ENCODE data around the gene HHAT. TPM values are rescaled to one million over a fixed set of nuclear protein-coding genes. Genes with fewer than 3 reads are reported as not detected.

The HHAT gene
- total and polyA plus RNA-seq, 2 experiments from 2014 or later = 1.6 to 1.9 TPM

DNA sequence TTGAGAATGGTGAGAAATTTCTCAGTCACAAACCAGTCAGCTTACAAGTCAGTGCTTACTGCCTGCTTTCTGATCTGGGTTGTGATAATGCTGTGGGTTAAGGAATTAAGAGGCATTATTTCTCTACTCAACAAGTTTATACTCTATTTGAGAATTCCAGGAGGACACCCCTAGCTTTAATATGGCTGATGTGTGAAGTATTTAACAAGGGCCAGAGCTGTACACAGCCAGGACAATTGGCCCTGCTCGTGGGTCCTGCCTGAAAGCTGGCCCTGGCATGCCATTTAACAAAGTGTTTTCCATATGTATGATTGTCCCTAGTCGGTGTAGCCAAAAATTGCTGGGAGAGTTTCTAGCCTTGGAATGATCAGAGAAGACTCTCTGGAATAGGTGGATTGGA, 43.2 kb downstream of the HHAT start:
- no peak overlapping the region for H3K4me3 ChIP-seq
- no peak overlapping the region for H3K9ac ChIP-seq
- 67 to 72% methylated on average over 2 of the region's 2 CpGs for WGBS, 2 experiments (ENCODE audit: low coverage in 1 of 2, low lambda C conversion rate in 2 of 2, missing lambda C conversion rate in 2 of 2)
- in situ Hi-C loops (cut with MboI) = no loop called here
- H4K20me1 ChIP-seq (ENCODE audit: insufficient read depth) = no peaks in the 10 kb centered on the region
- H3K36me3 ChIP-seq (ENCODE audit: low read depth) = no peaks in the 10 kb centered on the region
- no peak for DNase-seq
- no peak overlapping the region for H2AFZ ChIP-seq
- H3K9me2 ChIP-seq (ENCODE audit: insufficient read depth) = no peaks in the 10 kb centered on the region
- H3F3A ChIP-seq (ENCODE audit: insufficient read depth) = peaks cover 38% of the 10 kb centered on the region
- peaks cover 14% of the 10 kb centered on the region for H3K27me3 ChIP-seq (replicated peaks; ENCODE audit: insufficient read depth)
- H3K79me2 ChIP-seq (ENCODE audit: insufficient read depth) = no peaks in the 10 kb centered on the region
- no peak overlapping the region for H3K27ac ChIP-seq
- no peaks in the 10 kb centered on the region for H3K9me3 ChIP-seq (ENCODE audit: low read depth)
- TF ChIP-seq EZH2phosphoT487 (IDR thresholded peaks at IDR 0.05; ENCODE audit: insufficient read depth, low read depth) = no peak
- no peak for TF ChIP-seq EZH2 (IDR thresholded peaks at IDR 0.05; ENCODE audit: insufficient read depth, poor library complexity, severe bottlenecking)
- peaks cover 9% of the 10 kb centered on the region for H3K4me1 ChIP-seq (ENCODE audit: insufficient read depth)
- no peak overlapping the region for H3K4me2 ChIP-seq (ENCODE audit: unreplicated experiment)

DNA sequence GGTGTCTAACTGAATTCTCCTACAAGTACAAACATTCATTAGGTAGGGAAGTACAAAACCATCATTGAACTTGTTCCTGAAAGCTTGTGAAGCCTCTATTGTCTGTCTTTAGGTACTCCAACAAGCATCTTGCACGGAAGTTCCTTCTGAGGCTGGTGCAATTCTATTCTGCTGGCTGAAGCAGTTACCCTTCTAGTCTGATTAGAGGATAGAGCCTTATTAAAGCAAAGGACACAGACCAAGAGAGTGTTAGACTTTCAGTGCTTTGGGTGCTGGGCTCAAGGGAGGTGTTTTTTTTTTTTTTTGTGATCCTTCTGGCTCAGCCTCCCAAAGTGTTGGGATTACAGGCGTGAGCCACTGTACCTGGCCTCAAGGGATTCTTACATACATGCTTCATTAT, 43.8 kb downstream of the HHAT start:
- Histone ChIP-seq H3K79me2 (ENCODE audit: insufficient read depth) (no peaks in the 10 kb centered on the region), H3K9me3 (ENCODE audit: low read depth) (no peaks in the 10 kb centered on the region), H3K9me2 (ENCODE audit: insufficient read depth) (no peaks in the 10 kb centered on the region), H3K27ac (no peak overlapping the region), H3K4me3 (no peak overlapping the region), H2AFZ (no peak overlapping the region), H3K4me1 (ENCODE audit: insufficient read depth) (peaks cover 14% of the 10 kb centered on the region), H3K36me3 (ENCODE audit: low read depth) (no peaks in the 10 kb centered on the region), H3F3A (ENCODE audit: insufficient read depth) (peaks cover 38% of the 10 kb centered on the region), H4K20me1 (ENCODE audit: insufficient read depth) (no peaks in the 10 kb centered on the region), H3K4me2 (ENCODE audit: unreplicated experiment) (no peak overlapping the region), H3K27me3 (replicated peaks; ENCODE audit: insufficient read depth) (peaks cover 11% of the 10 kb centered on the region), H3K9ac (no peak overlapping the region)
- in situ Hi-C loops (cut with MboI) = no loop called here
- DNase-seq = no peak
- TF ChIP-seq EZH2phosphoT487 (IDR thresholded peaks at IDR 0.05; ENCODE audit: insufficient read depth, low read depth) (no peak), EZH2 (IDR thresholded peaks at IDR 0.05; ENCODE audit: insufficient read depth, poor library complexity, severe bottlenecking) (no peak)
- WGBS, 2 experiments (ENCODE audit: low coverage in 1 of 2, low lambda C conversion rate in 2 of 2, missing lambda C conversion rate in 2 of 2) = 71 to 74% methylated on average over 2 of the region's 2 CpGs

DNA sequence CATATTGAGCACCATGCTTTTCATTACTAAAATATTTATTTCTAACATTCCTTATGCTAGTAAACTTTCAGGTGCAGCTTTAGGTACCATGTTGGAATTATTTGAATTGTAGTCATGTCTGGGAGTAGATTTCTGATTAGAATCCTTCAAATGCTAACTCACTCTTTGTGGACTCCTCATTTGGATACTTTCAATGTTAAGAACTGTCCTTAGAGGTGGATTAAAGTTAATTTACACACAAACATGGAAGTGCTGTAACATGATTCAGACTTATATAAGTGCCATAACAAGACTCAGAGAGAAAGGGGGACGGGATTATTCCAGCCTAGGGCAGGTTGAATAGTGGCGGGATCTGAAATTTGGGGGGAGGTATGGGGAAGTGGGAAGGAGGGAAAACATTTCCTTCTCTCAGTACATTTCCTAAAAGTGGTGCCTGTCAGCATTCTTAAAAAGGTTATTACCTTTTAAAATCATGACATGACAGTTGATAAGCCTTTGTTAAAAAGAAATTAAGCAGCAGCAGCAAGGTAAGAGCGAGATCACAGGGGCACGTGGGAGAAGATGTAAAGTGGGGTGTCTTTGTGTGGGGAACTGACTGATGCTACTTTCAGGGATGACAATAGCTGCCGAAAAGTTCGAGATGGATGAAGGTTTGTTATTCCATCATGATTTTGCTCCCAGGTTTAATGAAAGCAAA, 44.4 kb downstream of the HHAT start:
- H3K9me3 ChIP-seq (ENCODE audit: low read depth) = no peaks in the 10 kb centered on the region
- no peak overlapping the region for H3K27ac ChIP-seq
- H2AFZ ChIP-seq = no peak overlapping the region
- no peaks in the 10 kb centered on the region for H3K36me3 ChIP-seq (ENCODE audit: low read depth)
- peaks cover 20% of the 10 kb centered on the region for H3K4me1 ChIP-seq (ENCODE audit: insufficient read depth)
- H3K4me2 ChIP-seq (ENCODE audit: unreplicated experiment) = no peak overlapping the region
- DNase-seq = no peak
- in situ Hi-C loops (cut with MboI) = no loop called here
- H3K79me2 ChIP-seq (ENCODE audit: insufficient read depth) = no peaks in the 10 kb centered on the region
- H3K27me3 ChIP-seq (replicated peaks; ENCODE audit: insufficient read depth) = peaks cover 11% of the 10 kb centered on the region
- H3K4me3 ChIP-seq = no peak overlapping the region
- H3K9ac ChIP-seq = no peak overlapping the region
- 66 to 67% methylated on average over 6 of the region's 6 CpGs for WGBS, 2 experiments (ENCODE audit: low coverage in 1 of 2, low lambda C conversion rate in 2 of 2, missing lambda C conversion rate in 2 of 2)
- TF ChIP-seq EZH2phosphoT487 (IDR thresholded peaks at IDR 0.05; ENCODE audit: insufficient read depth, low read depth) = no peak
- no peak for TF ChIP-seq EZH2 (IDR thresholded peaks at IDR 0.05; ENCODE audit: insufficient read depth, poor library complexity, severe bottlenecking)
- H3F3A ChIP-seq (ENCODE audit: insufficient read depth) = peaks cover 44% of the 10 kb centered on the region
- H4K20me1 ChIP-seq (ENCODE audit: insufficient read depth) = no peaks in the 10 kb centered on the region
- H3K9me2 ChIP-seq (ENCODE audit: insufficient read depth) = no peaks in the 10 kb centered on the region

DNA sequence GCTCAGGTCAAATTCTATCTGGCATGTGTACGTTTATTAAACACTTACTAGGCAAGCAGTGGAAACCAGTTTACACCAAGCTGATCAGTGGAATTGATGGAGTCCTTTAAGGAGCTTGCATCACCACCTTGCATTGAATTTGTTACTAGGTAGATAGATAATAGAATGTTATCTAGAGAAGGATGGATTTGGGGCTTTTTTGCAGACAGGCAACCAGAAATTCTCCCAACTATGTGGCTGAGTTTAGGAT, 44.9 kb downstream of the HHAT start:
- H3K27ac ChIP-seq = peak overlapping the region; percentile 72; the same call in 1 of the 2 replicates
- WGBS, 2 experiments (ENCODE audit: low coverage in 1 of 2, low lambda C conversion rate in 2 of 2, missing lambda C conversion rate in 2 of 2) = 34 to 39% methylated on average over 1 of the region's 1 CpG
- no peak overlapping the region for H3K9ac ChIP-seq
- H2AFZ ChIP-seq = no peak overlapping the region
- H3K36me3 ChIP-seq (ENCODE audit: low read depth) = no peaks in the 10 kb centered on the region
- no peaks in the 10 kb centered on the region for H3K79me2 ChIP-seq (ENCODE audit: insufficient read depth)
- in situ Hi-C loops (cut with MboI) = no loop called here
- no peak for DNase-seq
- H3K4me3 ChIP-seq = no peak overlapping the region
- H3K4me1 ChIP-seq (ENCODE audit: insufficient read depth) = peaks cover 25% of the 10 kb centered on the region
- H3F3A ChIP-seq (ENCODE audit: insufficient read depth) = peaks cover 48% of the 10 kb centered on the region
- no peaks in the 10 kb centered on the region for H3K9me2 ChIP-seq (ENCODE audit: insufficient read depth)
- no peaks in the 10 kb centered on the region for H3K9me3 ChIP-seq (ENCODE audit: low read depth)
- H3K27me3 ChIP-seq (replicated peaks; ENCODE audit: insufficient read depth) = peaks cover 11% of the 10 kb centered on the region
- TF ChIP-seq EZH2phosphoT487 (IDR thresholded peaks at IDR 0.05; ENCODE audit: insufficient read depth, low read depth) = no peak
- H4K20me1 ChIP-seq (ENCODE audit: insufficient read depth) = no peaks in the 10 kb centered on the region
- H3K4me2 ChIP-seq (ENCODE audit: unreplicated experiment) = peak overlapping the region; percentile 73

Data from GM23248 (cell line).